ENCODE results near the gene GABPA.
"Not testable (repeated sequence)": the region's sequence is repeated elsewhere in the genome, so short reads cannot be mapped to it uniquely, and the experiment has no call there.

The GABPA gene

DNA sequence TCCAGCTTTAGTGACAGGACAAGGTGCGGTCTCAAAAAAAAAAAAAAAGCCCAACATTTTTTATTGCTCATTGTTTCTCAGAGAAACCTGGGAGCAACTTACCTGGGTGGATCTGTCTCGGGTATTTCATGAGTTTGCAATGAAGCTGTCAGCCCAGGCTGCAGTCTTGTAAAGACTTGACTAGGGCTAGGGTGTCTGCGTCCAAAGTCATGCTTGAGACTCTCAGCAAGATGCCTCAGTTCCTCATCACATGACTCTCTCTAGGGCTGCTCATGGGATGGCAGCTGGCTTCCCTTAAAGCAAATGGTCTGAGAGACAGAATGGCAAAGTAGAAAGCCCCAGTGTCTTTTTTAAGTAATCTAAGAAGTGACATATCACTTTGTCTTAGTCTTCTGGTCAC, 8.1 kb downstream of the GABPA start:
- DNase-seq: no peak

DNA sequence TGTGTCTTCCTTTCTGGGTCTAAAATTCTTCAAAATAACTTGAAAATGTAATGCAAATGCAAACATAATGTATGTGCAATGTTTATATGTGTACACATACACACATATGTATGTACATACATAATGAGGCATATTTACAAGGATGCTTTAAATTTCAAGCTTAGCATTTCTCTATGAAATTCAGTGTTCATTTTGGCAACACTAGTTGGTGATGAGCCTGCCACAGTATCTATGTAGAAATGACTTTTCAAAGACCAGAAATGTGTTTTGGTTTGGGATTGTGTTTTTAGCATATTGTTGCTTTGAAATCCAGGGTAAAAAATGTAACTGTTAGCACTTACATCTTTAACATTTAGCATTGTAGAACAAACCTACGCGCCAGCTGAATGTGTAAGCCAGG, 10.1 kb downstream of the GABPA start:
- no peak for DNase-seq

DNA sequence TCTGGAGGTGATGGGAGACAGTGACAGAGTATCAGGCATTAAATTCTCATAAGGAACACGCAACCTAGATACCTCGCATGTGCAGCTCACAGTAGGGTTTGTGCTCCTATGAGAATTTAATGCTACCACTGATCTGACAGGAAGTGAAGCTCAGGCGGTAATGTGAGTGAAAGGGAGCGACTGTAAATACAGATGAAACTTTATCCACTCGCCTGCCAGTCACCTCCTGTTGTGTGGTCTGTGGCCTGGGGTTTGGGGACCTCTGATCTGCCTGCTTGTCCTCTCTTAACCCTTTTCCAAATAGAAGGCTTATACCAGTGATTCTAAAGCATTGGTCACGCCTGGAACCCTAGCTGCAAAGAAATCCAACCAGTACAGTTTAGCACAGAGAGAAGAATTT, 15.3 kb downstream of the GABPA start:
- DNase-seq: no peak

DNA sequence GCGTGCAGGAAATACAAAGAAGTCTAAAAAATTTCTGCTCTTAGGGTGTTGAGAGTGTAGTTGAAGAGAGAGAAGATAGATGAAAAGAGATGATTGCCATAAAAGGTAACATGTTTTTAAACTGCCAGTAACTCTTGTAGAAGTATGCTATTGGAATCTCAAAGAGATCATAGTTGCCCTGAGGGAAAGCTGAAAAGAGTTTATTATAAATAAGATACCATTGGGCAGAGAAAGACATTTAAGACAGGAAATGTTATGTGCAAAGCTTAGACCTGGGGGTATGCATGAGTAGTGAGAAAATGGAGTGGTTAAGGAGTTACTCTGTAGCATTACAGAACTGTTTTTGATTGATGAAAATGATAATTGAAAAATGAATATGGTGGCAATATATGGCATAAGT, 17.6 kb downstream of the GABPA start:
- DNase-seq: no peak

DNA sequence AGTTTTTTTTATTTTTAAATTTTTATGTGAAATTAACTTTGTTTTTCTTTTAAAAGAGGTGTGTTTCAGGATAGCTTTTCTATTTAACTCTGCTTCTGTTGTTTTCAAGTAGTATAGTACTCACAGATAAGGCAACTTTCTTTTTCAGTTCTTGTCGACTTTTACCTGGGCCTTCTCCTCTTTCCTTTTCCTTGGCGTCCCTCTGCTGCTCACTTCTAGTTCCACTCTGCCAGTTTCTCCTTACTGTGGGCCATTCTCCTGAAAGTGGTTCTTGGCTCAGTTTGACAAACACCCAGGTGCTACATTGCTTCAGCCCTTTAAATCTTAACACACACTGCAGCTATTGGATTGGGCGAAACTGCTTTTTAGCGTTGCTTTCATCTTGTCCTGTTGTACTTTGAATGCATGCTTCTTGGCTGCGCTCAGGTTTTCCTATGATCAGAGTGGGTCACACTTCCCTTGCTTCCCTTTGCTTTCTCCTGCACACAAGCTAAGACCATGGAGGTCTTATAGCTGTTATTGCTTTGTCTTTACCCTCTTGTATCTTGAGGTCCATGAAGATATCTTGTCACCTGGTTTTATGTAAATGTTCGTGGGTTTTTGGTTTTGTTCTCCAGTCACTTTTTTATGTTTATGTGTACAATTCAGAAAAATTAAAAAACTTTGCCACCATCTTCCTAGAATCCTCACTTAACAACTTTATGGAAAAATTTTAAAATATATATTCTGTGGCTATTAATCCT, 21.6 kb downstream of the GABPA start:
- DNase-seq: no peak

DNA sequence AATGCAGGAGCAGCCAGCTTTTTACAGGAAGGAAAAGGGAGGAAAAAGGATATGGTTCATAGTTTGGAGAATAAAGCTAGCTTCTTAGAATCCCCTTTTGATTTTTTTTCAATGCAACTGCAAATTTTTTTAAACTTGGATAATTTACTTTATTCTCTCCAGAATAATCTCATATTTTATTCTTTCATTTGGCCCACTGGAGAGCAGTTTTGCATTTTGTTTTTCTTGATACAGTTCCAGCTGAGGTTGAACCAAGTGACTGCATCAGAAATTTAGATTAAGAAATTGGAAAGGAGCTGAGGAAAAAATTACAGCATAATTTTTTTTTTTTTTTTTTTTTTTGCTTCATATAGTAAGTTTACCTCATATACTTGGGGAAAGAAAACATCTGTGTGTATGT, 22.8 kb downstream of the GABPA start:
- DNase-seq: no peak

DNA sequence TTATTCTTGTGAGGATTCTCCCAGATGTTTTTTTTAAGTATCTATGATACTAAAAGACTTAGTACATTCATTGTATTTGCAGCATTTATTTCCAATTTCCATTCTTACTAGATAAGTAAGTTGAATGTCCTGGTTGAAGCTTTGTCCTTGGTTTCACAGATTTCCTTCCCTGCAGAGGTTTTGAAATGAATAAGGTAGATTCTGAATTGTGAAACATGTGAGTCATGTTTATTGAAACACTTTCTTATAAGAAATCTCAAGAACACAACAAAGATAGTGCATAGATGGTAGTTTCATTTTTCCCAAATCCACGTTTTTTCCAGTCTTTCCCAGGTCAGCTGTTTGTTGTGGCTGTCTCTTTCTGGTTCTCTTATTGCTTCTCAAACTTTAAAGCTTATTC, 24.8 kb downstream of the GABPA start:
- no peak for DNase-seq

DNA sequence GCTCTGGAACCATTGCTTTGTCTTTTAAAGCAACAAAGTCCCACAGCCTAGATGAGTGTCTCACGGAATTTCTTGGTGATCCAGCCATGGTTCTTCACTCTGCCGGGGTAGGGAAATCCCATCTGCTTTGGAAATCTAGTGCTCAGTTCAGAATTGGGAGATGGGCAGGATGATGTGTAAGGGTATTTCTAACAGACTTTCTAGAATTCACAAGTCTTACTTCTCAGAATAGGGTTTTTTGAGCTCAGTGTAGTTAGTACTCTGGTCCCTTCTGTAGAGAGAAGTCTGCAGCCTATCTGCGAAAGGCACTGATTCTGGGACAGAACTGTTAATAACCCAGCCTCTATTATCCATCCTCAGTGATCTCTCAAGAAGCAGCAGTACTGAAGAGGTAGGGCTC, 25.3 kb downstream of the GABPA start:
- no peak for DNase-seq

DNA sequence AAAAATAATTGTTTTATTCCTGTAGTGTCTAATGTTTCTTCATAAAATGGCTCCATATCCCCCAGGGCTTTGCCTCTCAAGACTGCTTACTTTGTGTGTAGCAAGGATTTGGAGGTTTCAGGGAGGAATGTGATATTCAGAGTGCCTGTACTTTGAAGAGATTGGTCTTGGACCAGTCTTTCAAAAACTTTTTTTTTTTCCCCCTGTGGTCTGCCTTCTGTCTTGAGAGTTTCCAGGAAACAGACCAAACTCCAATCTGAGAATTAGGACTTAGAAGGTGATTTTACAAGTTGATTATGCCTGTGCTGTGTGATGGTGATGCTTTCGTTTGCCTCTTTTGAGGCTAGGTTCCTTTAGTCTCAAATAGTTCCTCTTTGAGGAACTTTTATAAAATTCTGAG, 25.9 kb downstream of the GABPA start:
- DNase-seq: no peak

DNA sequence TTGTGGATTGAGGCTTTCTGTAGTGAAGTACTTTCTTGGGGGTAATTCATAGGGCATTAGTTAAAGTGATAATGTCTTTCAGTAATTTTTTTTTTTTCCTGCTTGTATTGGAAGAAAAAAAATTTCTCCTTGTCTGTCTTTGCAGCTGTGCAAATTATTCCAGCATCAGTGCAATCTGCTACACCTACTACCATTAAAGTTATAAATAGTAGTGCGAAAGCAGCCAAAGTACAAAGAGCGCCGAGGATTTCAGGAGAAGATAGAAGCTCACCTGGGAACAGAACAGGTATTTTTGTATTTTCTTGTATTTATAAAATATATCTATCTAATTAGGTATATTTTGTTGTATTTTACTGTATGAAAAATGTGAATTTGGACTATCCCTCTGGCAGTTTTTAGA, 29.3 kb downstream of the GABPA start:
- no peak for DNase-seq

DNA sequence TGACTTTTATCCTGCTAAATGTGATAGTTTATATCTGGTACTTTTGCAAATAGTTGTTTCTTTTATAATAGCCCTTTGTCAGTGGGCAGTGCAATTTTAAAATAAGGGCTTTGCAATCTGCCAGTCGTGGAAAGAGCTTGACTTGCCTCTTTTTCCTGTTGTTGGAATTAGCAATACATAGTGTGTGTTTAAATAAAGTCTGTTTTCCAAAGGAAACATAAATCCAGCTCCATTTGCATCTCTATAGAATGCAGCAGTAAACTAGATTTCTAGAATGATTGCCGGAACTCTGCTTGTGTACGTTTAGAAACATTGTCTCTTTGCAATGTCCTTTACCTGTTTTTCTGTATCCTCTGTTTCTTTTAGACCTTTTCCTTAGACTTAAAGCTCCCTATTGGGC, 33.1 kb downstream of the GABPA start:
- no peak for DNase-seq

DNA sequence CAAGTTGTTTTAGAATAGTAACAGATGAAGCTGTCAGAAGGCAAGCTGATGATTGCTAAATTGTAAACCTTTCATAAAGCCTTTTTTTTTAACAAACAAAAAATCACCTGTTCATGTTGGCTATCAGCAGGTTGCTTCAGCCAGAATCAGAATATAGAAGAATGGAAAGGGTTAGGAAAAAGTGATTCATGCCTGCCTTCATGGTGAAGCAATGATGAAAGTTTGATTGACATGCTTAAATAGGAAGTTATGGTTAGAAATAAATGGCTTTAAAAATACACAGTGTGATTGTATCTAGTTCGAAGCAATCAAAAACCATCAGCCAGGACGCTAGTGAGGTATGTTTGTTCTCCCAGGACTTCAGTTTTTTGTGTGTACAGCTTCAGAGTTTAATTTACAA, 37.9 kb downstream of the GABPA start:
- no peak for DNase-seq

DNA sequence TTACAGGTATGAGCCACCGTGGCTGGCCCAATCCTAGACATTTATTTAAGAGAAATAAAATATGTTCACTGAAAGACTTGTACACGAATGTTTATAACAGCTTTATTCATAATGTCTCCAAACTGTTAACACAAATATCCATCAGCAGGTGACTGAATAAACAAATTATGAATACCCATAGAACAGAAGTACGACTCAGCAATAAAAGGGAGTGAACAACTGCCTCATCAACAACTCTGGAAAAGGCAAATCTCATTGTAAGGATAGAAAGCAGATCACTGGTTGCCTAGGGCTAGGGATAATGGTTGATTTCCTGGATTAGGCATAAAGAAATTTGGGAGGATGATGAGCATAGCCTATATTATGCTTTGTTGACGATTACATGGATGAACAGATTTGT, 41.7 kb downstream of the GABPA start:
- no peak for DNase-seq

DNA sequence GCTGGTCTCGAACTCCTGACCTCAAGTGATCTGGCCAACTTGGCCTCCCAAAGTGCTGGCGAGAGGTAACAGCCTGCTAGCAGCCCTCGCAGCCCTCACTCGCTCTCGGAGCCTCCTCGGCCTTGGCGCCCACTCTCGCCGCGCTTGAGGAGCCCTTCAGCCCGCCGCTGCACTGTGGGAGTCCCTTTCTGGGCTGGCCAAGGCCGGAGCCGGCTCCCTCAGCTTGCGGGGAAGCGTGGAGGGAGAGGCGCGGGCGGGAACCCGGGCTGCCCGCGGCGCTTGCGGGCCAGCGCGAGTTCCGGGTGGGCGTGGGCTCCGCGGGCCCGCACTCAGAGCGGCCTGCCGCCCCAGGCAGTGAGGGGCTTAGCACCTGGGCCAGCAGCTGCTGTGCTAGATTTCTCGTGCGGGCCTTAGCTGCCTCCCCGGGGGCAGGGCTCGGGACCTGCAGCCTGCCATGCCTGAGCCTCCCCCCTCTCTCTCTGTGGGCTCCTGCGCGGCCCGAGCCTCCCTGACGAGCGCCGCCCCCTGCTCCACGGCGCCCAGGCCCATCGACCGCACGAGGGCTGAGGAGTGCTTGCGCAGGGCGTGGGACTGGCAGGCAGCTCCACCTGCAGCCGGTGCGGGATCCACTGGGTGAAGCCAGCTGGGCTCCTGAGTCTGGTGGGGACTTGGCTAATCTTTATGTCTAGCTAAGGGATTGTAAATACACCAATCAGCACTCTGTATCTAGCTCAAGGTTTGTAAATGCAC, 43.5 kb downstream of the GABPA start:
- not testable (repeated sequence) for DNase-seq

DNA sequence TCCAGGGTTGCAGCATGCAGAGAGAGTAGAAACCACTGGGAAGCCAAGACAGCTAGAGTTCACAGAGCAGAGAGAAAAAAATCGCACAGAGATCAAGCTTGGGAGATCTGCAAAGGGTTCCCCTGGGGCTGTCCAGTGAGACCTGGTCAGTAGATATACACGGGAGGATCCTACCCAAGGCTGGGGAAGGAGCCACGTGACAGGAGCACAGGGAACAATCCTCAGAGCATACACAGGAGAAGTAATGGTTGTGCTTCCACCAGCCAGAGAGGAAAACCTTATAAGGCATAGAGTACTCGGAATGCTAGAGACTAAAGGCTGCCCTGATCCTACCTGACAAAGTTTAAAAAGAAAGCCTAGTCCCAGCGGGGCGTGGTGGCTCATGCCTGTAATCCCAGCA, 53.9 kb downstream of the GABPA start:
- no peak for DNase-seq

DNA sequence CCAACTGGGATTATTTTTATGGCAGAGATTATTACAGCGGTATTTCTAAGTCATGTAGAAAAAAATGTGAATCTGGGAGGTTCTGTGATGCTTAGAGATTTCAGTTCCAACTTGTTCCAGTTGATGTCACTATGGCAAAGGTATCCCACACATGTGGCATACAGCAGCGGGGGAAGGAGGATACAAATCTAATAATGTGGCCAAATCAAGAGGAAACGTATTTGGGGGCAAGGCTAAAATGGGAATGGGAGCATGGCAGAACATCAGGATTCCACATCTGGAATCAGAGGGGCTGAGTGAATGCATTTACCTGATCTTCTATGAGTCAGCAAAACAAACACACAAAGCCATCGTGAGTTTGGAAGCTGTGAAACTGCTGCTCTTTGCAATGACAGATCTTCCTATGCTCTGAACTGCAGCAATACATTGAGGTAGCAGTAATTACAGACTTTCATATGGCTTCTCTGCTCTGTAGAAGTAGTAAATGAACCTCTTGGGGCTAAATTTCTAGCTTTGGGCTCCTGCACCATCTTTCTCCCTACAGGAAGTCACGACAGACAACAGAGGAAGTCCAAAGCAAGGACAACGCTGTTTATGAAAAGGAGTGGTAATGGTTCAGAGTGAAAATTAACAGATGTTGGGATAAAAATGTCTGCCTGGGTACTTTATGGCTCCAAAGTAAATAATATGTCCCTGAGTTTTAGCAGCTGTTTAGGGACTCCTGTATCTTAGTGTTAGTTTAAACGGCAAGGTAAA, 55.5 kb downstream of the GABPA start:
- peak in 1 of 2 donors; percentile 5 for DNase-seq

DNA sequence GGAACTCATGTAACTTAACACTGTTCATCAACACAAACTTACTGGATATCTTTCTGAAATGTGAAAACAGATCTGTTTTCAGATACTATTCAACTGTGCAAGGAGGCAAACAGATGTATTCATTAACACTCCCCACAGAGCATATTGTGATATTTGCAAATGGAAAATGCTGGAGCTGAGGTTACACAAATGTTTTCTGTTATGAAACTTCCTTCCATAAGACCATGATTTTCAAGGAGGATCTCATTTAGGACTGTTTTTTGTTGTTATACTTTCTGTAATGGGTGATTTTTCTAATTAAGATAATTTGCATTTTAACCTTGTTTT, 56.1 kb downstream of the GABPA start:
- no peak for DNase-seq

DNA sequence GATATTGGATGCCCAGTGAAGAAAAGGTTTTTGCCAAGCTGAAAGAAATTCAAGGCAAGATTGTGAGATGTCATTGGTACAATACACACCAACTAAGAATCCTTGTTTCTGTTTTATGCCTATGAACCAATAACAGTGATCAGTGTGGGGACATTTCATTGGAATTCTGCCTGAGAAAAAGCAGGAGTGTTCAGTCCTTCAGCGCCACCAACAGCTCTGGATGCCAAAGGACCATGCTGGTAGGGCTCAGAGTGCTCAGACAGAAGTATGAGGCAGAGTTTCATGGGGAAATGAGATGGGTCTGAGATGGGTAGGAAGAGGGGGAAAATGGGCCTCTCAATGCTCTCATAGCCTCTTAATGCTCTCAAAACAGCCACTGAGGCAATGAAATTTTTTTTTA, 56.5 kb downstream of the GABPA start:
- no peak for DNase-seq

DNA sequence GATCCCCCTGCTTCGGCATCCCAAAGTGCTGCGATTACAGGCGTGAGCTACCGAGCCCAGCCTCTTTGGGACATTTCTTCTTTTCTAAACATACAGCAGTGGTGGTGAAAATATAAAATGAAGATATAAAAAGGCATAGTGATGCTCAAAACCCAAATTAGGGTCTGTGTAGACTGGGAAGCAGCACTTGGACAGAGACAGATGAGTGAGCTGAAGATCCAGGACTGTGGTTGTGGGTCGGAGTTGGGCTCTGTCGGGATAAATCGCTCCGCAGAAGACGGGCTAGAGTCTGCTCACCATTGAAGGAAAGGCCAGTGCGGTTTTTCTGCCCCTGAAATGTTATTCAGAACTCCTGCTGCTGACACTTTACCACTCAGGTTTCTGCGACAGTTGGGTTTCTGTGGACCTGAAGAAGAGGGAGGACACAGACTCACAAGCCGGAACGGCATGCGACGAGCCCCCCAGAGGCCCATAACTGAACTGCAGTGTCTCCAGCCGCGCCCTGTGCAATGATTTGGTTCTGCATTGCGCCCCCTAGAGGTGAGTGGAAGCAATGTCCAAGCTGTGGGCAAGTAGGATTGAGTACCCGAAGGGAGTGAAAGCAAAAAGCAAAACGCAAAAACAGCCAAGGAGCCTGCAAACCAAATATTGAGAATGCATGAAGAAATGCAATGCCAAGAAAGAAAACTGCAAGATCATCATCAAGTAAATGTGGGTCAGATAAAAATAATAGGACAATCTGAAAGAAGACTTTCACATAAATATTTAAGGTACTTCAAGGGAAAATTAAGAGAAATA, 66.6 kb downstream of the GABPA start:
- peak; percentile 84 to 88 for DNase-seq

DNA sequence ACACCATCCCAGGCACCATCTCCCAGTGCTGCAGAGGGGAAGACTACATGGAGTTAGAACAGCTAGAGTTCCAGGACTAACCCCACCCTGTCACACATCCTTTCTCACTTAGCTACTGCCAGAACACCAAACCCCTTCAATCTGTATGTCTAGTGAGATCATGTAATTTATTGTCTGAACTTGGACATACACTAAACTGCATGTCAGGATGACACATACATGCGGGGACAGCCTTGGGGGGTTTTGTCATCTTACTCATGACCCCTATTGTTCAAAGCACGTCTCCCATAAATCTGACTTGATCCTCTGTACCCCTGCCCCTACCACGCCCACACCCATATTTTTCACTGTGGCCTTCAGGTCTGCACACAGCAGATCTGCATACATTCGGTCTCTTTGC, 71.3 kb downstream of the GABPA start:
- DNase-seq: no peak

DNA sequence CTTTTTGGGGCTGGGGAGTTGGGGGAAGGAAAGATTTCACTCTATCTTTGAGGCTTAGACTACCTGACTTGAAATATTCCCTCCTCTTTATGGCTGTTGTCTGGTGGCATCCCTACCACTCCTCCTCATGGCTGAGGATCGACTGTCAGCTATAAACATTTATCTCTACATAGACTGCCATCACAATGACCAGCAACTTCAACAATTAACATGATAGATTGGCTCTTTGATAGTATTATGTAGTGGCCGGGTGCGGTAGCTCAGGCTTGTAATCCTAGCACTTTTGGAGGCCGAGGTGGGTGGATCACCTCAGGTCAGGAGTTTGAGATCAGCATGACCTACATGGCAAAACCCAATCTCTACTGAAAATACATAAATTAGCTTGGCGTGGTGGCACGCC, 72.4 kb downstream of the GABPA start:
- DNase-seq: no peak

DNA sequence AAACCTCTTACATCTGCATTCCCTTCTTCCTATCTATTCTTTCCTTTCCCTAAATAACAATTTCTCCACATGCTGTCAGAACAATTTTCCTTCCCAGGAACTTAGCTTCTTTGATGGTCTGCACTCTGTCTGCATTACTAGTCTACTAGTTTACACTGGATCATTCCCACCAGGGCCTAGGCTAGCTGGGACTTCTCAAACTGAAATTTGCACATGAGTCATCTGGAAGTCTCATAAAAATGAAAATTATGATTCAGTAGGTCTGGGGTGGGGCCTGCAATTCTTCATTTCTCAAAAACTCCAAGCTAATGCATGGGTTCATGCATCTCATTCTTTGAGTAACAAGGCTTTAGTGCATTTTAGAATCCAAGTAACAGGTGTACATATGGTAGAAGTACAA, 74.2 kb downstream of the GABPA start:
- no peak for DNase-seq

DNA sequence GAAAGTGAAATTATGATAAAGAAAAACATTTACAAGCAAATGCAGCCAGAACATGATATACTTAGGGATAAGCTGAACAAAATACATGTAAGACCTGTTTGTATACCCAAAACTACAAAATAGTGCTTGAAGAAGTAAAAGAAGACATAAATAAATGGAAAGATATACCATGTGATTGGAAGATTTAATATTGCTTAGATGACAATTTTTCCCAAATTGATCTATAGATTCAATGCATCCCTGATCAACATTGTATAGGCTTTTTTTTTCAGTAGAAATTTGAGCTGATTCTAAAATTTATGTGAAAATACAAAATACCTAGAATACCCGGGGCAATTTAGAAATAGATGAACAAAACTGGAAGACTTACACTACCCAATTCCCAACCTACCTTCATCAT, 76.4 kb downstream of the GABPA start:
- DNase-seq: no peak
